OCI-LY7 (cell line): Measurements from ENCODE around the gene CMPK2. TPM values are rescaled to one million over a fixed set of nuclear protein-coding genes. Genes with fewer than 3 reads are reported as not detected.

Source experiments
- BruUV-seq: library from RNA; stranded (reverse); fragments of 400-500 nt; replicated peaks from 2 replicates; lab custom pipeline; 2021; lab: Mats Ljungman, UMichigan
- CTCF ChIA-PET: fragments of 300-600 bp; sonication (Branson Sonifier 250); formaldehyde crosslinking; loops from one replicate; lab custom pipeline; 2022; ENCODE audit warnings: antibody characterized with exemption; ENCODE audit not compliant: unreplicated experiment; lab: Charles Lee
- POLR2A ChIA-PET: fragments of 300-600 bp; sonication (Branson Sonifier 250); formaldehyde crosslinking; loops from one replicate; lab custom pipeline; 2022; ENCODE audit warnings: antibody characterized with exemption; lab: Charles Lee
- DNase-seq: peaks from one replicate; pipeline ENCODE4 v3.0.0-alpha.2; 2015; ENCODE audit warnings: low spot score
- H2AFZ ChIP-seq: fragments of 200-600 bp; sonication (generic), shearing (Covaris generic); 2 replicates; pipeline ENCODE4 v1.6.1; 2014; ENCODE audit warnings: mild to moderate bottlenecking, antibody characterized with exemption, low read length, moderate library complexity
- H3K27ac ChIP-seq: fragments of 200-600 bp; sonication (generic); 2 replicates; pipeline ENCODE4 v1.5.1; 2014; ENCODE audit warnings: mixed run types, low read depth, mild to moderate bottlenecking, moderate library complexity, low read length, inconsistent platforms; ENCODE audit not compliant: poor library complexity, severe bottlenecking
- H3K36me3 ChIP-seq: fragments of 200-600 bp; sonication (generic); 2 replicates; pipeline ENCODE4 v1.6.1; 2014; ENCODE audit warnings: mild to moderate bottlenecking, antibody characterized with exemption, low read length, moderate library complexity, mixed read lengths; ENCODE audit not compliant: insufficient read depth
- H3K4me1 ChIP-seq: fragments of 200-600 bp; sonication (generic); 2 replicates; pipeline ENCODE4 v1.5.1; 2014; ENCODE audit warnings: mild to moderate bottlenecking, low read length; ENCODE audit not compliant: insufficient read depth, poor library complexity, severe bottlenecking
- H3K4me2 ChIP-seq: fragments of 200-600 bp; sonication (generic); 2 replicates; pipeline ENCODE4 v1.6.1; 2014; ENCODE audit warnings: mild to moderate bottlenecking, low read length
- H3K4me3 ChIP-seq: fragments of 200-600 bp; sonication (generic); 2 replicates; pipeline ENCODE4 v1.5.1; 2014; ENCODE audit warnings: mild to moderate bottlenecking, low read depth, low read length; ENCODE audit not compliant: poor library complexity, severe bottlenecking
- H3K79me2 ChIP-seq: fragments of 200-600 bp; sonication (generic); 2 replicates; pipeline ENCODE4 v1.6.1; 2016; ENCODE audit warnings: low read depth, mild to moderate bottlenecking, low read length, moderate library complexity, mixed read lengths; ENCODE audit not compliant: insufficient read depth
- H3K9me2 ChIP-seq: fragments of 200-600 bp; sonication (generic); 2 replicates; pipeline ENCODE4 v1.6.1; 2016; ENCODE audit warnings: mild to moderate bottlenecking, low read length, mixed read lengths; ENCODE audit not compliant: insufficient read depth
- H3K9me3 ChIP-seq: fragments of 200-600 bp; sonication (generic); 2 replicates; pipeline ENCODE4 v1.6.1; 2014; ENCODE audit warnings: mild to moderate bottlenecking, mixed run types, low read length, mixed read lengths
- H4K20me1 ChIP-seq: fragments of 200-600 bp; sonication (generic); 2 replicates; pipeline ENCODE4 v1.6.1; 2014; ENCODE audit warnings: mild to moderate bottlenecking, antibody characterized with exemption, low read length, moderate library complexity, mixed read lengths; ENCODE audit not compliant: insufficient read depth
- CTCF ChIP-seq: fragments of 200-600 bp; sonication (generic); conservative IDR thresholded peaks from 2 replicates; pipeline ENCODE4 v1.5.1; 2014; ENCODE audit warnings: mild to moderate bottlenecking, antibody characterized with exemption, low read length, moderate library complexity, mixed read lengths
- EZH2phosphoT487 ChIP-seq: fragments of 200-600 bp; sonication (generic); IDR thresholded peaks from 2 replicates; pipeline ENCODE4 v1.6.1; 2018; ENCODE audit warnings: low read depth, borderline replicate concordance, mild to moderate bottlenecking, mixed run types, antibody characterized with exemption, low read length, moderate library complexity, mixed read lengths
- intact Hi-C: fragments of 100-400 bp; cut with micrococcal nuclease; formaldehyde crosslinking; loops from one replicate; pipeline ENCODE4 v1.10.0; 2022; ENCODE audit not compliant: unreplicated experiment
- total RNA-seq, 2 experiments: library from RNA; depleted of rRNA in 1 of 2; stranded (reverse); fragments of >200 nt in 1 of 2; shearing (Covaris generic) in 1 of 2; gene quantifications; 2 replicates each; pipeline ENCODE4 v1.2.3, GENCODE V29; 2014 to 2022

CMPK2 gene
- total RNA-seq, 2 experiments from 2014 or later, result 0.99 TPM; not detected in 1

- Histone ChIP-seq H3K4me2 (no peak overlapping the region), H3K27ac (no peak overlapping the region), H2AFZ (no peak overlapping the region), H3K4me3 (no peak overlapping the region), H3K79me2 (no peaks in the 10 kb centered on the region), H4K20me1 (no peaks in the 10 kb centered on the region), H3K9me2 (no peaks in the 10 kb centered on the region), H3K4me1 (peaks cover 45% of the 10 kb centered on the region), H3K9me3 (no peaks in the 10 kb centered on the region), H3K36me3 (no peaks in the 10 kb centered on the region)
- ChIA-PET CTCF (no interaction called here), POLR2A (interaction anchor here (0.6 to 1.0 kb wide), 2 partner anchors 22 to 26 kb away, joined by 3 read pairs; no protein-coding TSS in a partner anchor)
- TF ChIP-seq CTCF (no peak), EZH2phosphoT487 (no peak)
- no TSS peak for BruUV-seq
- intact Hi-C loops, result no loop called here
- DNase-seq, result no peak
Measured at GRCh38 chr2:6806604-6807003, 59.1 kb downstream of the CMPK2 start.

- Histone ChIP-seq H3K79me2 (no peaks in the 10 kb centered on the region), H3K4me3 (no peak overlapping the region), H3K4me2 (no peak overlapping the region), H3K9me3 (no peaks in the 10 kb centered on the region), H3K9me2 (no peaks in the 10 kb centered on the region), H3K4me1 (no peaks in the 10 kb centered on the region), H3K36me3 (no peaks in the 10 kb centered on the region), H2AFZ (no peak overlapping the region), H4K20me1 (no peaks in the 10 kb centered on the region), H3K27ac (no peak overlapping the region)
- POLR2A ChIA-PET, result interaction anchor here (0.6 kb wide), 1 partner anchor 708 kb away, joined by 4 read pairs; no protein-coding TSS in a partner anchor
- intact Hi-C loops, result no loop called here
- TF ChIP-seq CTCF (no peak), EZH2phosphoT487 (no peak)
- DNase-seq, result no peak
- BruUV-seq, result no TSS peak
- CTCF ChIA-PET, result no interaction called here
Measured at GRCh38 chr2:6800553-6800952, 65.2 kb downstream of the CMPK2 start.

Other genes with a start within 250 kb of the CMPK2 start
- gene RSAD2, start 11.9 kb upstream of the CMPK2 start, total RNA-seq (2014; rRNA removed; shearing (Covaris generic)), result not detected in 2 replicates
- not detected in 2 replicates for gene RSAD2, start 11.9 kb upstream of the CMPK2 start, total RNA-seq (2022)
- gene RNF144A, start 51.5 kb upstream of the CMPK2 start, total RNA-seq (2014; rRNA removed; shearing (Covaris generic)), result 1.9 and 2.1 TPM in 2 replicates
- gene RNF144A, start 51.5 kb upstream of the CMPK2 start, total RNA-seq (2022), result 0.87 and 1.1 TPM in 2 replicates